Loucy (cell line): ENCODE measurements around the gene ASTN2.

Experiments used
- CTCF ChIP-seq: fragments of 200-600 bp; sonication (generic); conservative IDR thresholded peaks from 2 replicates; pipeline ENCODE4 v1.5.1; 2014; ENCODE audit warnings: mild to moderate bottlenecking, antibody characterized with exemption, low read length
- EZH2phosphoT487 ChIP-seq: fragments of 200-600 bp; IDR thresholded peaks from 2 replicates; pipeline ENCODE4 v1.6.1; 2018; ENCODE audit warnings: antibody characterized with exemption, mild to moderate bottlenecking, moderate library complexity, borderline replicate concordance

- TF ChIP-seq CTCF, result no peak
- no peak for TF ChIP-seq EZH2phosphoT487
These were observed 145.9 kb downstream of the ASTN2 start for GRCh38 chr9:117268847-117269446.
